Naive B cell (primary cell): Measurements from ENCODE around the gene IQCH. TPM values are rescaled to one million over a fixed set of nuclear protein-coding genes. Genes with fewer than 3 reads are reported as not detected.
"Not testable (repeated sequence)": the region's sequence is repeated elsewhere in the genome, so short reads cannot be mapped to it uniquely, and the experiment has no call there.

ENCODE experiments used
- ATAC-seq, 2 donors: fragments of 150-1000 bp; cut with Tn5 transposase; 2 replicates each; pipeline ENCODE4 v1.10.0; 2021; ENCODE audit warnings: low read depth in 2 of 2, mild to moderate bottlenecking in 2 of 2, moderate library complexity in 2 of 2
- DNase-seq: peaks from one replicate; pipeline ENCODE4 v3.0.0; 2022
- H3K27ac Mint-ChIP-seq, 6 donors: one replicate each; pipeline ENCODE4 v1.8.0; 2020 to 2022; ENCODE audit warnings: mild to moderate bottlenecking in 6 of 6, mixed read lengths in 6 of 6, moderate library complexity in 5 of 6, inconsistent platforms in 2 of 6
- H3K27me3 Mint-ChIP-seq, 3 donors: one replicate each; pipeline ENCODE4 v1.8.0; 2021 to 2022; ENCODE audit warnings: mixed read lengths in 3 of 3, mild to moderate bottlenecking in 1 of 3
- H3K36me3 Mint-ChIP-seq, 2 donors: one replicate each; pipeline ENCODE4 v1.8.0; 2020 to 2022; ENCODE audit warnings: mixed read lengths in 2 of 2, inconsistent platforms in 1 of 2, mild to moderate bottlenecking in 1 of 2
- H3K4me1 Mint-ChIP-seq, 3 donors: one replicate each; pipeline ENCODE4 v1.8.0; 2020 to 2022; ENCODE audit warnings: mixed read lengths in 3 of 3, inconsistent platforms in 1 of 3, mild to moderate bottlenecking in 1 of 3, moderate library complexity in 1 of 3
- H3K4me3 Mint-ChIP-seq, 8 donors: one replicate each; pipeline ENCODE4 v1.8.0; 2020 to 2022; ENCODE audit warnings: mild to moderate bottlenecking in 8 of 8, mixed read lengths in 8 of 8, moderate library complexity in 8 of 8, inconsistent platforms in 2 of 8
- H3K9me3 Mint-ChIP-seq, 7 donors: one replicate each; pipeline ENCODE4 v1.8.0; 2020 to 2022; ENCODE audit warnings: mixed read lengths in 7 of 7, mild to moderate bottlenecking in 5 of 7, inconsistent platforms in 2 of 7, moderate library complexity in 1 of 7
- polyA plus RNA-seq, 6 donors: library from polyadenylated mRNA; unstranded; fragments of 300-500 nt; fragmentation: Illumina TruSeq; gene quantifications; one replicate each; pipeline ENCODE4 v1.2.3, GENCODE V29; 2021; ENCODE audit warnings: low read depth in 6 of 6

IQCH gene
- polyA plus RNA-seq, 6 donors from 2014 or later: 0.23 to 0.30 TPM; not detected in 4

DNA sequence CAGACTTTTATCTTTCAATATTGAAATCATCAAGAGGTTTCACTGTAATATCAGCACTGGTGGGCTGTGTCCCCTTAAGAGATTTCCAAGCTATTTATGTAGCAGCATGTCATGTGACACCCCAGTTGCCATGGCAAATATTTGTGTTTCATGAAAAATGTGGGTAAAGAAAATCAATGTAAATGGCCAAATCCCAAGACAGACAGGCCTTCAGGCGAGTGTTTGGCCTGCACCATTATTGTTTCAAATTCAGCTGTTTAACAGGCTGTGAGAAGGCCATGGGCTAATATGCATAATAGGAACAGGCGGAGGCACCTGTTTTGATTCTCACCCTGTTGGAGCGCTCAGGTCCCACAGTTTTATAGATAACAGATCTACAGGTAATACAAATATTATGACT lies 104.2 kb downstream of the IQCH start:
- no peaks in the 10 kb centered on the region for H3K4me1 Mint-ChIP-seq
- DNase-seq (no peak), ATAC-seq (no peak)
- H3K36me3 Mint-ChIP-seq: no peaks in the 10 kb centered on the region
- no peaks in the 10 kb centered on the region for H3K27me3 Mint-ChIP-seq
- no peak overlapping the region for H3K4me3 Mint-ChIP-seq
- peaks cover 0 to 3% (median 0%) of the 10 kb centered on the region in 7 donors for H3K9me3 Mint-ChIP-seq
- H3K27ac Mint-ChIP-seq: no peak overlapping the region

DNA sequence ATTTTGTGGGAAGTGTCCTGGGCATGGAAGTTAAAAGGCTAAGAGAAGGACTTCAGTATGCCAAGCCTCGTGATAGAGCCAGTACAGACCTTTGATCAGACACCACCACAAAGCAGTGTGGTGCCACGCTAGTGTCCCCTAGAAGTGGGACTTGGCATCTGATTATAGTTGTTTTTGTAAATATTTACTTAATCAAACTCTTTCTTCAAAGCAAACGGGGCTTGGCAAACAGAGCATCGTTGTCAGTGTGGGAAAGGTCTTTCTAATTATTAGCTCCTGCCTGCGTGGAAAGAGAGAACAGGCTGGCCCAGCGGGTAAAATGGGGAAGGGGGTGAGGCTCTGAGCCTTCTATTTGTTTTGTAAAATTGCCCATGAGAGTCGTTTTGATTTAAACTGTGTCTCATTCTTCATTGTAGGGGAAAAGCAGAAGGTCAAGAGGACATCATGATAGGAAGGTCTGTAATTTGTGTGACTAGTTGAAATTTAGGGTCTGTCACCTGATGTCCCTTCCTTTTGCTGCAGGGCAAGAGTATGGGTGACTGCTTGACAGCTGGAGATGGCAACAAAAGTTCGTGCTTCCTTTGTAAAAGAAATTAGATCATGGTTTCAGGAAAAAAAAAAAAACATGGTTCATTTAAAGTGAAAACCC lies 105.0 kb downstream of the IQCH start:
- DNase-seq (no peak), ATAC-seq (no peak)
- Mint-ChIP-seq H3K4me1 (no peaks in the 10 kb centered on the region), H3K9me3 (peaks cover 0 to 4% (median 0%) of the 10 kb centered on the region in 7 donors), H3K27ac (no peak overlapping the region), H3K27me3 (no peaks in the 10 kb centered on the region), H3K36me3 (no peaks in the 10 kb centered on the region), H3K4me3 (no peak overlapping the region)

DNA sequence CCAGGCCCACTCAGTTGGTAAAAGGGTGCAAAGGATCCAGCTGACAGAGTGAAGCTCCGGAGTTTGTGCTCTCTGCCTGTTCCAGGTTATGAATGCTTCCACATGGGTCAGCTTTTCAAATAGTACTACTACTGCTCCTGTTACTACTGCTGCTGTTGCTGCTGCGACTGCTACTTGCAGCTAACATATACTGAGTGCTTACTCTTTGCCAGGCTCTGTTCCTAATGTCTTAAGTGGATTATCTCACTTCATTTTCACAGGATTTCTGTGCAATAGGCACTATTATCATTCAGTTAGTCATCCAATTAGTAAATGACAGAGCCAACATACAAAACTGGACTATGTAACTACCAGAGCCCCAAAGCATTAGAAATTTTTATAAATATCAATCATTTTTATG lies 106.5 kb downstream of the IQCH start:
- no peaks in the 10 kb centered on the region for H3K27me3 Mint-ChIP-seq
- peaks cover 0 to 4% (median 0%) of the 10 kb centered on the region in 7 donors for H3K9me3 Mint-ChIP-seq
- no peaks in the 10 kb centered on the region for H3K4me1 Mint-ChIP-seq
- H3K27ac Mint-ChIP-seq: no peak overlapping the region
- no peaks in the 10 kb centered on the region for H3K36me3 Mint-ChIP-seq
- DNase-seq (no peak), ATAC-seq (no peak)
- no peak overlapping the region for H3K4me3 Mint-ChIP-seq

DNA sequence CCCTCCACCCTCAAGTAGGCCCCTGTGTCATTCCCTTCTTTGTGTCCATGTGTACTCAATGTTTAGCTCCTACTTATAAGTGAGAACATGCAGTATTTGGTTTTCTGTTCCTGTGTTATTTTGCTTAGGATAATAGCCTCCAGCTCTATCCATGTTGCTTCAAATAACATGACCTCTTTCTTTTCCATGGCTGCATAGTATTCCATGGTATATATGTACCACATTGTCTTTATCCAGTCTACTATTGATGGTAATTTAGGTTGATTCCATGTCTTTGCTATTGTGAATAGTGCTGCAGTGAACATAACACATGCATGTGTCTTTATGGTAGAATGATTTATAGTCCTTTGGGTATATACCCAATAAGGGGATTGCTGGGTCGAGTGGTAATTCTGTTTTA lies 109.1 kb downstream of the IQCH start:
- H3K36me3 Mint-ChIP-seq, ATAC-seq, H3K27me3 Mint-ChIP-seq, H3K9me3 Mint-ChIP-seq, DNase-seq, H3K4me1 Mint-ChIP-seq, H3K4me3 Mint-ChIP-seq: not testable (repeated sequence)
- H3K27ac Mint-ChIP-seq: peak overlapping the region in 2 of 6 donors; percentile 16 to 72

DNA sequence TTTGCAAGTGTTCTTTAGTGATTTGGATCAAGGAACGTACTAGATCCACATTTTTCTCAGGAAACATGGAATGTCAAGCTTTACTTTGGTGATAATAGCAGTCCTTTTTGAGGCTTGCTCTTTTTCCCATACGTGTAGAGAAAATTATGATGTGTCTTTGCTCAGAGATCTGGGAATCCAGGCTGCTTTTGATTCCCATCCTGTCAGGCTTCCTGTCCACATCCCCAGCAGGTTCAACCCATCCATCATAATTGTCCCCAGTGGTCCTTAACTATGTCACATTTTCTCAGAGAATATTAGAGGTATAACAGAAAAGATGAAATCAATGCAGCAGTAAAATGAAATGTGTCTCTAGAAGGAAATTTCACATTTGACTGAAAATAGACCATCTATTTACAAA lies 111.4 kb downstream of the IQCH start:
- ATAC-seq (no peak), DNase-seq (no peak)
- Mint-ChIP-seq H3K27ac (peak overlapping the region in 1 of 6 donors; percentile 30), H3K9me3 (peaks cover 0 to 4% (median 0%) of the 10 kb centered on the region in 7 donors), H3K27me3 (peaks cover 0 to 19% (median 11%) of the 10 kb centered on the region in 3 donors), H3K4me3 (no peak overlapping the region), H3K36me3 (no peaks in the 10 kb centered on the region), H3K4me1 (no peaks in the 10 kb centered on the region)

DNA sequence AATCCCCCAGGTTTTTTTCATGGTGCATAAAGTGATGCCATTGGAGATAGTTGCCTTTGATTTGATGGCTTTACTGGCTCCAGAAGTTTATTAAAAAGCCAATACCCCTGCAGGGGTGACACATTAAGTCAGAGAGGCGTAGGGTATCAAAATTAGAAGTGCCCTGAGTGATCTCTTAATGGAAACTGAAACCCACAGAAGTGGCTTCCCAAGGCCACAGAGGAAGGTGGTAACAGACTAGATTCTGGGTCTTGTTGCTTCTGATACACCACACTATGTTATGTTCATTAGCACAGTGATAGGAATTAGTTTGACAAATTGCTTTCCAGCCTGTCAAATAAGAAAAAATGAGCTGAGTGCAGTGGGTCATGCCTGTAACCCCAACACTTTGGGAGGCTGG lies 112.3 kb downstream of the IQCH start:
- Mint-ChIP-seq H3K27ac (peak overlapping the region in 1 of 6 donors; percentile 39), H3K4me3 (no peak overlapping the region), H3K4me1 (no peaks in the 10 kb centered on the region), H3K27me3 (peaks cover 0 to 19% (median 11%) of the 10 kb centered on the region in 3 donors), H3K36me3 (no peaks in the 10 kb centered on the region), H3K9me3 (peaks cover 0 to 4% (median 0%) of the 10 kb centered on the region in 7 donors)
- DNase-seq (no peak), ATAC-seq (no peak)

DNA sequence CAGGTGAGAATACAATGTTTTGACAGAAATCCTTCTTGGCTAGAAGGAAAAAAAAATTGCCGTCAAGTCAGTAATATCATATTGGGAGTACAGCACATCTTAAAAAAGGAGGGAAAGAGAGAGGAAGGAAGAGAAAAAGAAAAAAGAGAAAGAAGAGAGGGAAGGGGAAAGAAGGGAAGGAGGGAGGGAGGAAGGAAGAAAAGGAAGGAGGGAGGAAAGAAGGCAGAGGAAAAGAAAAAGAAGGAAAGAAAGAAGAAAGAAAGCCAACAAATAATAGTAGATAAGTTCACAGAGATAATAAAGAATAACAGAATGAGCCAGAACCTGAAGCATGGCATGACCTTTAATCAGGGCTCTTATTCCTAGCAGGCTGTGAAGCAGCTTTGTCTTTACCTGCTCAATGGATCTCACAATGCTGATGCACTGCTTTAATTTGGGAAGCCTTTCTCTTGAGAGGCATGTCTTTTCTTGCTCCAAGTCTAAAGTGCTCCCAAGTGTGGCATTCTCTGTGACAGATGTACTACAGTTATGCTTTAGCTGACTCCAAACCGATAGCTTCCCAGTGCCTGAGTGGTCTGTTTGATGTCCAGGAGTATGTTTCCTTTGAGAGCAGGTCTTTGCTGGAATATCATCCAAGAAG lies 114.9 kb downstream of the IQCH start:
- H3K4me1 Mint-ChIP-seq: no peaks in the 10 kb centered on the region
- ATAC-seq: no peak
- no peaks in the 10 kb centered on the region for H3K36me3 Mint-ChIP-seq
- no peak overlapping the region for H3K4me3 Mint-ChIP-seq
- DNase-seq: no peak
- peaks cover 0 to 19% (median 16%) of the 10 kb centered on the region in 3 donors for H3K27me3 Mint-ChIP-seq
- H3K9me3 Mint-ChIP-seq: no peaks in the 10 kb centered on the region
- no peak overlapping the region for H3K27ac Mint-ChIP-seq

DNA sequence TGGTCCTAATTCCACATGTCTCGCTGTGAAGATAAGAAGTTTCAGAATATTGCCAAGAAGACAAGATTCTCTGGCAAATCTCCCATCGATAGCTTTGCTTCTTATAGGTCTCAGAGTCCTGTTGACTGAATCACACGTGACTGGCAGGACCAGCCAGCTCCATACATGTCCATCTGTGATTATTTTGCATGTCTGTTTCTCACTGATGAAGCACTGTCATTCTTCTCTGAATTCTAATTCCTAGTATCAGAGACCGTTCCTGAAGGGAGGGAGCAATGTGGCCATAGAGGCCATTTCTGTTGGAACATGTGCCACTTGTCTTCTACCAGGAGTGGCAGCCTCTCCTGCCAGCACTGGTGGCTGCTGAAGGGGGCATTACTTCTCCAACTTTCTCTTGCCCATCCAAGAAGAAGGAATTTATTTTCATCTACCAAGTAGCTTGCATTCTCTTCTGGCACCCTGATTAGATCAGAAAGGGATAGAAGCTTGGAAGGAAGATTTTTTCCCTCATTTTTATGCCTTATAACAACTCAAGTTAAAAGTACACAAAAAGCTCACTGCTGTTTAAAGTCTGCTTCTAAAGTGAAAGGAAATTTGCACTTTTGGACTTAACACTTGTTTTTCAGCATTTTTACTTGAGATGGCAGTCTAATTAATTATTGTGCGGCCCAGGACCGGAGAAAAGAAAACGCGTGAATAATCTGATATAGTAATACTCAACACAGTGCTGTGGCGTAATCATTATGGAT lies 115.8 kb downstream of the IQCH start:
- H3K27me3 Mint-ChIP-seq: peaks cover 0 to 19% (median 16%) of the 10 kb centered on the region in 3 donors
- ATAC-seq (no peak), DNase-seq (no peak)
- H3K4me1 Mint-ChIP-seq: no peaks in the 10 kb centered on the region
- no peak overlapping the region for H3K4me3 Mint-ChIP-seq
- no peaks in the 10 kb centered on the region for H3K9me3 Mint-ChIP-seq
- no peak overlapping the region for H3K27ac Mint-ChIP-seq
- no peaks in the 10 kb centered on the region for H3K36me3 Mint-ChIP-seq

DNA sequence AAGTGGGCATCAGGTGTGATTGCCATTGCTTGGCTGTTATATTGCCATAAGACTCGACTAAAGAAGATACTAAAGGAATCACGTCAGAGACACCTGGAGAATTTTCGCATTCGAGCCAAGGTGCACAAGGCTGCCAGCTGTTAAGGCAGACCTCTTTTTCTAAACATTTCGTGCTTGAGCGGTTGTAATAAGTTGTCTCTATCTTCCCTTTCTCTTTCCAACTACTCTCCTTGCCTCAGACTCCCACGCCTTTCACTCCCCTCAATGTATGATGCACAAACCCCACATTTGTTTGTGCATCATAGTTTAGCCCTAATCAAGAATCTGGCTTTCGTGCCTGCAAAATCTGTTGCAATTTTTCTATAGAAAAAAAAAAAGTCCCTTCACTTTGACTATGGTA lies 118.0 kb downstream of the IQCH start:
- peak overlapping the region in 1 of 6 donors; percentile 57 for H3K27ac Mint-ChIP-seq

DNA sequence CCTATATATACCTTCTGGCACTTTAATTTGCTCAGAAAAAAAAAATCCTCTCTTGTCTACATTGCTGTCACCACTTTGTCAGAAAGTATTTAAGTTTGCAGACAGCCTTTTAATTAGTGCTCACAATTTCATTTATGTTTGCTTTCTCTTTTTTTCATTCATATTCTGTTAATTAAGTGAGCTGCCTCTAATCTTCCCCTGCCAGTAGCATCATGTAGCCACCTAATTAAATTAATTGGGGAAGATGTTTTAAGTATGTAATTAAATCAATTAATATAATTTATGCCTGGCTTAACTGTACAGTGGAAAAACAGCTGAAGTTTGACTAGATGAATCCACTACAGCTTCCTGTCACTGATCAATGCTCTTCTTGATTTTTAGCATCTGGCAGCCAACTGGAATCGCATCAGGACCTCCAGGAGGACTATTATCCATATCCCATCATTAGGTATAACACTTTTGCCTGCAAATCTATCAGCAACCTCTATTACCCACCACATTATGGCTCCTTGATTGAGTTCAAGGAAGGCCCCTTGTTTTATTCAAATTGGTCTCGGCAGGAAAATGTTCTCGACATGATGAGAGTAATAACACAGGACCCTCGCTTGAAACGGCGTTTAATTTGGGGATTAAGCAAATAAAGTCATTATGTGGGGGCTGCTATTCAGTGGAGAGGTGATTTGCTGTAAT lies 118.5 kb downstream of the IQCH start:
- H3K4me3 Mint-ChIP-seq: no peak overlapping the region
- no peak overlapping the region for H3K27ac Mint-ChIP-seq
- no peaks in the 10 kb centered on the region for H3K36me3 Mint-ChIP-seq
- peaks cover 0 to 22% (median 19%) of the 10 kb centered on the region in 3 donors for H3K27me3 Mint-ChIP-seq
- no peaks in the 10 kb centered on the region for H3K9me3 Mint-ChIP-seq
- no peak for ATAC-seq
- no peaks in the 10 kb centered on the region for H3K4me1 Mint-ChIP-seq
- DNase-seq: no peak

More for the DNA sequence above, 118.0 kb downstream of the IQCH start:
- H3K9me3 Mint-ChIP-seq: no peaks in the 10 kb centered on the region
- DNase-seq (no peak), ATAC-seq (no peak)
- no peak overlapping the region for H3K4me3 Mint-ChIP-seq
- no peaks in the 10 kb centered on the region for H3K36me3 Mint-ChIP-seq
- H3K4me1 Mint-ChIP-seq: no peaks in the 10 kb centered on the region
- peaks cover 0 to 19% (median 16%) of the 10 kb centered on the region in 3 donors for H3K27me3 Mint-ChIP-seq

DNA sequence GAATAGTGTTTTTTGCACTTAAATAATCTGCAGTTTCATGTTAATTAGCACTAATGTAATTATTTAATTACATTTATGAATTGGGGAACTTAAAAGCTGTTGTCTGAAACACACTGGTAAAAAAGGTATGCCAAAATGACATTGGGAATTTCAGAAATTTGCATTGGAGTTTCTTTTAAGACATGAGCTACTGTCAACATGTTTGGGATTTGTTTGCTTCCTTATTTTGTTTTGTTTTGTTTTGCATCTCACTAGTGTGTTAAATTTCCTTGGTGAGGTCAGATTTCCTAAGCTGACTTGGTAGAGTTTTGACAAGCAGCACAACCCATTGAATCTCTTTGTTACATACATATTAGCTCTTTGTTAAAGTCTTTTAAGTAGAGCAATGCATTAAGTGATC lies 119.4 kb downstream of the IQCH start:
- H3K27me3 Mint-ChIP-seq: peaks cover 0 to 22% (median 17%) of the 10 kb centered on the region in 3 donors
- no peak overlapping the region for H3K4me3 Mint-ChIP-seq
- no peak for ATAC-seq
- H3K36me3 Mint-ChIP-seq: no peaks in the 10 kb centered on the region
- H3K9me3 Mint-ChIP-seq: no peaks in the 10 kb centered on the region
- H3K4me1 Mint-ChIP-seq: no peaks in the 10 kb centered on the region
- no peak overlapping the region for H3K27ac Mint-ChIP-seq
- no peak for DNase-seq

DNA sequence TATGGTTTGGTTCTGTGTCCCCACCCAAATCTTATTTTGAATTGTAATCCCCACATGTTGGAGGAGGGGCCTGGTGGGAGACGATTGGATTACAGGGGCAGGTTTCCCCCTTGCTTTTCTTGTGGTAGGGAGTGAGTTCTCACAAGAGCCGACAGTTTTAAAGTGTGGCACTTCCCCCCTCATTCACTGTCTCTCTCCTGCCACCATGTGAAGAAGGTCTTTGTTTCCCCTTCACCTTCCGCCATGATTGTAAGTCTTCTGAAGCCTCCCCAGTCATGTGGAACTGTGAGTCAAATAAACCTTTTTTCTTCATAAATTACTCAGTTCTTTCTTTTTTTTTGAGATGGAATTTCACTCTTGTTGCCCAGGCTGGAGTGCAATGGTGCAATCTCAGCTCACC lies 124.9 kb downstream of the IQCH start:
- peaks cover 0 to 2% (median 0%) of the 10 kb centered on the region in 7 donors for H3K9me3 Mint-ChIP-seq

DNA sequence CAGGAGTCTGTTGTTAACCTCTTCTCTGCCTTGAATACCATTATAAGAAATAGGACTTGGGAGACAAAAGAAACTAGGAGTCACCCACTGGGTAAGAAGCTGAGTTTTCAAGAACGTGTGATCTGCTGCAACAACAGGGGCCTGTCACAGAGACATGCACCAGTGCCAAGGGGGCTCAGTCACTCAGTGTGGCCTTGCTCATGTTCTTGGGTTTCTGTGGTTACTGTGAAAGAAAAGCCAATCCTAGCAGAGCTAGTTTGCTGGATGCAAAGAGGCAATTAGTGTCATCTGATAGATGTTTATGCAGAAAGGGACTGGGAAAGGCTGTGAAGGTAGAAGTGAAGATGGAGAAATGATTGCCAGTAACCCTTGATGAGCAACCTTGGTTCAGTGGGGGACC lies 126.3 kb downstream of the IQCH start:
- ATAC-seq (no peak), DNase-seq (no peak)
- no peaks in the 10 kb centered on the region for H3K36me3 Mint-ChIP-seq
- peaks cover 0 to 2% (median 0%) of the 10 kb centered on the region in 7 donors for H3K9me3 Mint-ChIP-seq
- no peaks in the 10 kb centered on the region for H3K4me1 Mint-ChIP-seq
- no peak overlapping the region for H3K4me3 Mint-ChIP-seq
- peaks cover 8 to 16% (median 9%) of the 10 kb centered on the region in 3 donors for H3K27me3 Mint-ChIP-seq
- H3K27ac Mint-ChIP-seq: no peak overlapping the region

More for the DNA sequence above, 124.9 kb downstream of the IQCH start:
- ATAC-seq (no peak), DNase-seq (no peak)
- Mint-ChIP-seq H3K4me3 (peak overlapping the region in 1 of 8 donors; percentile 6), H3K4me1 (no peaks in the 10 kb centered on the region), H3K27me3 (peaks cover 0 to 16% (median 8%) of the 10 kb centered on the region in 3 donors), H3K36me3 (no peaks in the 10 kb centered on the region), H3K27ac (no peak overlapping the region)
